ENCODE data around the gene RFT1.

RFT1 gene

DNA sequence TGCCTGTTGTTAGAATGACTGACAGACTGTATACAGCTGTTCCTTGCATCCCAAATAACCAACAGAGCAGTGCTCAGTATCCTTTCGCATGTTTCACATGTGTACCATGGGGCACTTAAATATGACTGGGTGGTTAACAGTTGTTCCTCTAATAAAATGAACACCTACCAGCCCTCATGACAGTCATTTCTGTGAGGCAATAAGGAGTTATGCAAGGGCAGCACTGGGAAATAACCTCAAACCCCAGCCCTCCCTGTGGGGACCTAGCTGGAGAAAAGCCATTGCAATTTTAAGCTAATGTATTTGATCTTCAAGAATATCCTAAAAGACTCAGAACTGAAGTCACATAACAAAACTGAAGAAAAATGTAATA lies 7.3 kb downstream of the RFT1 start:
- TF ChIP-seq, protein P1, sequence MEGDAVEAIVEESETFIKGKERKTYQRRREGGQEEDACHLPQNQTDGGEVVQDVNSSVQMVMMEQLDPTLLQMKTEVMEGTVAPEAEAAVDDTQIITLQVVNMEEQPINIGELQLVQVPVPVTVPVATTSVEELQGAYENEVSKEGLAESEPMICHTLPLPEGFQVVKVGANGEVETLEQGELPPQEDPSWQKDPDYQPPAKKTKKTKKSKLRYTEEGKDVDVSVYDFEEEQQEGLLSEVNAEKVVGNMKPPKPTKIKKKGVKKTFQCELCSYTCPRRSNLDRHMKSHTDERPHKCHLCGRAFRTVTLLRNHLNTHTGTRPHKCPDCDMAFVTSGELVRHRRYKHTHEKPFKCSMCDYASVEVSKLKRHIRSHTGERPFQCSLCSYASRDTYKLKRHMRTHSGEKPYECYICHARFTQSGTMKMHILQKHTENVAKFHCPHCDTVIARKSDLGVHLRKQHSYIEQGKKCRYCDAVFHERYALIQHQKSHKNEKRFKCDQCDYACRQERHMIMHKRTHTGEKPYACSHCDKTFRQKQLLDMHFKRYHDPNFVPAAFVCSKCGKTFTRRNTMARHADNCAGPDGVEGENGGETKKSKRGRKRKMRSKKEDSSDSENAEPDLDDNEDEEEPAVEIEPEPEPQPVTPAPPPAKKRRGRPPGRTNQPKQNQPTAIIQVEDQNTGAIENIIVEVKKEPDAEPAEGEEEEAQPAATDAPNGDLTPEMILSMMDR (IDR thresholded peaks at IDR 0.05; ENCODE audit: low read length, missing control alignments) = no peak
- no peak overlapping the region for H3K4me3 ChIP-seq (replicated peaks; ENCODE audit: low read depth, low read length)
- no peak for DNase-seq (ENCODE audit: low read depth)

DNA sequence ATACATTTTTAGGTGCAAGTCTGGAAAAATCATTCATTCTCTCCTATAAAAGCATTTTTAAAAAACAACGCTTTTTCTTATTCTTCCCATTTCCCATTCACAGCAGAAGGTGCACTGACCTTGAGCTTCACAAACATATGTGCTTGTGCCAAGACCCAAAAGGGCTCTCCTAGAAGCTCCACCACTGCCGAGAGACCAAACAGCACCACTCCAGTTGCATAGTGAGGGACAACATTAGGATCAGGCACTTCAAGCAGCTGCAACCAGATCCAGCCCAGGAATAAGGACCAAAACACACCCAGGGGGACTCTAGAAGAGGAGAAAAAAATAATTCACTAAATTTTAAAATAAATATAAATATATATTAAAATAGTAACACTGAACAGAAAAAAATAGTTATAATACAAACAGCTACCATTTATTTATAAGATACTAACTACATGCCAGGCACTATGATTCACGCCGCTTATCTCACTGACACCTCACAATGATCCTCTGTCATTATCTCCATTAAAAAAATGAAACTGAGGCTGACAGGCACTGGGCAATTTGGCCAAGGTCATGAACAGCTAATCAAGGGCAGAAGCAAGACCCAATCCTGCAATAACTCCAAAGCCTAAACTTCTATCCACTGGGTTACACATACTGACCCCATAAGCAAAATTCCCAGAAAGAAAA lies 7.8 kb downstream of the RFT1 start:
- no peak for DNase-seq (ENCODE audit: low read depth)
- no peak overlapping the region for H3K4me3 ChIP-seq (replicated peaks; ENCODE audit: low read depth, low read length)
- TF ChIP-seq, protein P1 (IDR thresholded peaks at IDR 0.05; ENCODE audit: low read length, missing control alignments) = no peak

DNA sequence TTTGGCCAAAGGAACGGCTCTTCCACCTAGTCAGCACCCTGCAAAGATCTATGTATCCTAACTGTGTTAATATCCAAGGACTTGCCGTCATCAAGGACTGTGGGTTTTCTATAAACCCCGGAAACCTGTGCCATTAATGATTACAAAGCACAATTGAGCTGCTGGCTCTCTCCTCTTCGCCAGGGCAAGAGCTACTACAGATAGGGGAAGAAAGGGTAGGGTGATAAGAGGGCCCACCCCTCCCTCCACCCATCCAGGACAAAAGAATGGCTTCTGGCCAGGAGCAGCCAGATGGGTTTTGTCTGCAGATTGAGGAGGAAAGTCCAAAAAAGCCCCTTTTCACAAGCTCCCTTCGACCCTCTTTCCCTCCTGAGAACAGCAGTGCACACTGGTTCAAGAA lies 9.9 kb downstream of the RFT1 start:
- TF ChIP-seq, protein P1 (IDR thresholded peaks at IDR 0.05; ENCODE audit: low read length, missing control alignments) = no peak
- DNase-seq (ENCODE audit: low read depth) = no peak
- no peak overlapping the region for H3K4me3 ChIP-seq (replicated peaks; ENCODE audit: low read depth, low read length)

DNA sequence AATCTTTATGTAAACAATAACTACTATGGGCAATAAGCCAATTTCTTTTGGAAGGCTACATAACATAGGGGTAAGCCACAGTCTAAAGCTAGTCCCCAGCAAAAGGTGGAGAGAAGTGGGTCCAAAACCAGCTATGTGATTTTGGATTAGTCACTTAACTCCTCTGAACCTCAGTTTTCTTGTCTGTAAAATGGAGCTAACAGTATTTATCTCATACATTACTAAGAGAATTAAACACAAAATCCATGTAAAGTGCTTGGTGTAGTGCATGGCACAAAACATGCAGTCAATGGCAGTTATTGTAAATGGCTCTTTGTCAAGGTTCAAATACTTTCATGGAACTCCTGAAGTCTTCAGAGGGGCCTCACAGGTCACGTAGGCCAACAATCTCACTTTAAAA lies 13.3 kb downstream of the RFT1 start:
- DNase-seq (ENCODE audit: low read depth) = no peak
- H3K4me3 ChIP-seq (replicated peaks; ENCODE audit: low read depth, low read length) = no peak overlapping the region
- TF ChIP-seq, protein P1 (IDR thresholded peaks at IDR 0.05; ENCODE audit: low read length, missing control alignments) = no peak

DNA sequence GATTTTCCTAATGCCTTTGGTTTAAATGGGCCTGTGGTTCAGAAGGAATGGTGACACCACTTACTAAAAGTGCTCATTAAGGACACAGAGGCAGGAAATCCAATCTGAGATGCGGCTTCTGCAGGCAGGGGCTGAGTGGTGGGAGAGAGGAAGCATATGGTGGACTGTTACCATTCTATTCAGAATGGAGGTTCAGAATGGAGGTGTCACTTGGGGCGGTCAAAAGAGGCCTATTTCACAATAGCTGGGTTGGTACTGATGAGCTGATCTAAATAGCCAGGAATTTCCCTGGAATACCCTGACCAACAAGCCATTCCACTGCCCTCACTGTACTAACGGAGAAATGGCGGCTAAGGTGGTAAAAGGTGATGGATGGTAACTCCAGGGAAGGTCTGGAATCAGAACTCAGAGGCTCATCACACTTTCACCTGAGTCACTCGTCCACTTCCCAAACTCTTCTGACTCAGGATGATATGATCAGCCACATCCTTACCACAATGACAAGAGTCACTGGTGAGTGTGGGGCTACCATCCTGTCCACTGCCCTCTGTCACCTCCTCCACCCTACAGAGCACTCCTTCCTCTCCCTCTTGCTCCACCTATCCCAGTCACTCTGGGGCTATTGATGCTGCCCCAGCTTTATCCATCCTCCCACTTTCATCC lies 15.7 kb downstream of the RFT1 start:
- no peak overlapping the region for H3K4me3 ChIP-seq (replicated peaks; ENCODE audit: low read depth, low read length)
- TF ChIP-seq, protein P1 (IDR thresholded peaks at IDR 0.05; ENCODE audit: low read length, missing control alignments) = no peak
- DNase-seq (ENCODE audit: low read depth) = no peak

DNA sequence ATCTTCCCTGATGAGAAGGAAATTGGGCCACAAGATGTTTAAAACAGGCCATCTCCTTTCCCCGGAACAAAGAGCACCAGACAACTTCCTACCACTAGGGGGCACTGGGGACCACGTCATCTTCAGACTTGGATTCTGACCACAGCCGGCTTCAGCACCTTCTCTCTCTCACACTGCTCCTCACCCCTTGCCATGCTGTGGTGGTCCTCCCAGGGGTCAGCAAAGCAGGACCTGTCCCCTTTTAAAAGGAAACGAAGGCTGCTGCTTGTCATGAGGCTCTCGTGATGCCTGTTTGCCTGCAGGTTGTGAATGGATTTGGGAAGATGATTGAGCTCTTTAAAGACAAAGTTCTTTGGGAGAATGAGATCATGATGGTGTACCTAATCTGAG lies 16.2 kb downstream of the RFT1 start:
- TF ChIP-seq, protein P1 (IDR thresholded peaks at IDR 0.05; ENCODE audit: low read length, missing control alignments) = peak; percentile 97
- H3K4me3 ChIP-seq (replicated peaks; ENCODE audit: low read depth, low read length) = no peak overlapping the region
- DNase-seq (ENCODE audit: low read depth) = peak; percentile 84

Measured in fibroblast of pulmonary artery (primary cell).